Fibroblast of the aortic adventitia (primary cell): ENCODE results near the gene CHMP3. TPM values are rescaled to one million over a fixed set of nuclear protein-coding genes. Genes with fewer than 3 reads are reported as not detected.
"Not testable (repeated sequence)": the region's sequence is repeated elsewhere in the genome, so short reads cannot be mapped to it uniquely, and the experiment has no call there.

Experiments used
- DNase-seq: peaks from one replicate; pipeline ENCODE4 v3.0.0-alpha.2; 2010; ENCODE audit warnings: low read depth
- H3K4me3 ChIP-seq: 2 replicates; pipeline ENCODE4 v1.5.1; 2011; ENCODE audit warnings: low read depth, mild to moderate bottlenecking, control low read depth, low read length, moderate library complexity
- total RNA-seq: library from RNA; depleted of rRNA; stranded (reverse); fragments of >200 nt; gene quantifications from 2 replicates; pipeline ENCODE4 v1.2.3, GENCODE V29; 2012; ENCODE audit warnings: low replicate concordance
- TF ChIP-seq, protein P1 (sequence below): IDR thresholded peaks from 2 replicates; pipeline ENCODE4 v1.5.1; 2011; ENCODE audit warnings: mild to moderate bottlenecking, low read length, control low read depth, inconsistent platforms; ENCODE audit not compliant: insufficient read depth

Gene CHMP3
- total RNA-seq, 1 donor = 87.5 TPM

DNA sequence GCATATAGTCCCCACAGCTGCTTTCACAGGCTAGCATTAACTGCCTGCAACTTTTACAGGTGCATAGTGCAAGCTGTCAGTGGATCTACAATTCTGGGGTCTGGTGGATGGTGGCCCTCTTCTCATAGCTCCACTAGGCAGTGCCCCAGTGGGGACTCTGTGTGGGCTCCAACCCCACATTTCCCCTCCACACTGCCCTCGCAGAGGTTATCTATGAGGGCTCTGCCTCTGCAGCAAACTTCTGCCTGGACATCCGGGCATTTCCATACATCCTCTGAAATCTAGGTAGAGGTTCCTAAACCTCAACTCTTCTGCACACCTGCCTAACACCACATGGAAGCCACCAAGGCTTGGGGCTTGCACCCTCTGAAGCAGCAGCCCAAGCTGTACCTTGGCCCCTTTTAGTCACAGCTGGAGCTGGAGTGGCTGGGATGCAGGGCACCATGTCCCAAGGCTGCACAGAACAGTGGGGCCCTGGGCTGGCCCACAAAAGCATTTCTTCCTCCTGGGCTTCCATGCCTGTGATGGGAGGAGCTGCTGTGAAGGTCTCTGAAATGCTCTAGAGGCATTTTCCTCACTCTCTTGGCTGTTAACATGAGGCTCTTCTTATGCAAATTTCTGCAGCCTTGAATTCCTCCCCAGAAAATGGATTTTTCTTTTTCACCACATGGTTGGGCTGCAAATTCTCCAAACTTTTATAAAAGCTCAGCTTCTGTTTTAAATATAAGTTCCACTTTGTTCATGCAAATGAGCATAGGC is 62.7 kb downstream of the CHMP3 start:
- TF ChIP-seq, protein P1, sequence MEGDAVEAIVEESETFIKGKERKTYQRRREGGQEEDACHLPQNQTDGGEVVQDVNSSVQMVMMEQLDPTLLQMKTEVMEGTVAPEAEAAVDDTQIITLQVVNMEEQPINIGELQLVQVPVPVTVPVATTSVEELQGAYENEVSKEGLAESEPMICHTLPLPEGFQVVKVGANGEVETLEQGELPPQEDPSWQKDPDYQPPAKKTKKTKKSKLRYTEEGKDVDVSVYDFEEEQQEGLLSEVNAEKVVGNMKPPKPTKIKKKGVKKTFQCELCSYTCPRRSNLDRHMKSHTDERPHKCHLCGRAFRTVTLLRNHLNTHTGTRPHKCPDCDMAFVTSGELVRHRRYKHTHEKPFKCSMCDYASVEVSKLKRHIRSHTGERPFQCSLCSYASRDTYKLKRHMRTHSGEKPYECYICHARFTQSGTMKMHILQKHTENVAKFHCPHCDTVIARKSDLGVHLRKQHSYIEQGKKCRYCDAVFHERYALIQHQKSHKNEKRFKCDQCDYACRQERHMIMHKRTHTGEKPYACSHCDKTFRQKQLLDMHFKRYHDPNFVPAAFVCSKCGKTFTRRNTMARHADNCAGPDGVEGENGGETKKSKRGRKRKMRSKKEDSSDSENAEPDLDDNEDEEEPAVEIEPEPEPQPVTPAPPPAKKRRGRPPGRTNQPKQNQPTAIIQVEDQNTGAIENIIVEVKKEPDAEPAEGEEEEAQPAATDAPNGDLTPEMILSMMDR = no peak
- no peak for DNase-seq
- H3K4me3 ChIP-seq = no peak overlapping the region

DNA sequence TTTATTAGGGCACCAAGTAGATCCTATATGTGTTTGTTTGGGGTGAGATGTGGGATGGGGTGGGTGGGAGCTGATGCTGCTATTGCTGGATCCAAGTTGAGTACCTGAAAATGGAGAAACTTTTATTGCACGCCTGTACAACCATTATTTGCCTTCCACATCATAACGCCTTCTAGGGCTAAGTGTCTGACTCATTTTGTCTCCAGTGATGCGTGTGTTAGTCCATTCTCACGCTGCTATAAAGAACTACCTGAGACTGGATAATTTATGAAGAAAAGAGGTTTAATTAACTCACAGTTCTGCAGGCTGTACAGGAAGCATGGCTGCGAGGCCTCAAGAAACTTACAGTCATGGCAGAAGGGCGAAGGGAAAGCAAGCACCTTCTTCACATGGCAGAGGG is 63.9 kb downstream of the CHMP3 start:
- DNase-seq = no peak
- no peak overlapping the region for H3K4me3 ChIP-seq
- TF ChIP-seq, protein P1 = no peak

DNA sequence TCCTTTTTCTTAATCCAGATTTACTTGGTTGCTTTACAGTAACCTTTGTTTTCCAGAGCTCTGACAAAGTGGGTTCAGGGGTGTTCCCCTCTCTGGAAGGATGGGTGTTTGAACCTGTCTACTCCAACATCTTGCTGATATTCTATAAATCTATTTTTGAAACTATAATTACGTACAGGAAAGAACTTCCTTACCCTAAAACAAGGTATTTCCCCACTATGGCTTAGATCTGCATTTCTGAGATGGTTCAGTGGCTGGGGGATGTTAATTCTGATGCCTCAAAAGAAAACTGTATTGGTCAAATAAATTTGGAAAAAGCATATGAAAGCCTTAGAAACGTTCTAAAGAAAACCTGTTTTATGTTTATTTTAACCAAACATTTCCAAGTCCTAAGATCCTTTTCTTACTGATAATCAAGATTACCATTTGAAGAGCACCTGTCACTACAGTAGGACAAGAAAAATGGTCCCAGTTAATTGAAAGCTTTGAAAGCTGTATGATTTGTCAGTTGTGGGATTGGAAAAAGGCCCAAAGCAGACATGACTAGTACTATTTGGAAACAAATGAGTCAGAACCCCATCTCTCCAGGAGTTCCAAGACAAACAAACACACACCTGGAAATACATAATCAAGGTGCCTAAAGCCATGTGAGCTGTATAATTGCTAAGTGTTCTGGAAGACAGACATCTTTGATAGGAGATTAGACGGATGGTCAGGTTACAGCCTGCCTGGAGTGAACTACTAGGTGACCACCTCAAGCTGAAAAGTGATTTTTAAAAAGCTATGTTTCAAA is 64.6 kb downstream of the CHMP3 start:
- TF ChIP-seq, protein P1 = no peak
- no peak for DNase-seq

DNA sequence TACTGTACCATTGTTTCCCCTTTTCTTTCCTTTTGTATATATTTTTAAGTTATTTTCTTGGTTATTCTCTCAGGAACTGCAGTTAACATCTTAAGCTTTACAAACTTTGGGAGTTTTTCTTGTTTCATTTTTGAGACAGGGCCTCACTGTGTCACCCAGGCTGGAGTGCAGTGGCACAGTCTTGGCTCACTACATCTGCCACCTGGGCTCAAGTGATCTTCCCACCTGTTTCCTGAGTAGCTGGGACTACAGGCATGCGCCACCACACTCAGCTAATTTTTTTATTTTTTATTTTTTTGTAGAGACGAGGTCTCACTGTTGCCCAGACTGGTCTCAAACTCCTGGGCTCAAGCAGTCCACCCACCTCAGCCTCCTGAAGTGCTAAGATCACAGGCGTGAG is 66.9 kb downstream of the CHMP3 start:
- DNase-seq, H3K4me3 ChIP-seq: not testable (repeated sequence)

More for the DNA sequence above, 64.6 kb downstream of the CHMP3 start:
- no peak overlapping the region for H3K4me3 ChIP-seq

DNA sequence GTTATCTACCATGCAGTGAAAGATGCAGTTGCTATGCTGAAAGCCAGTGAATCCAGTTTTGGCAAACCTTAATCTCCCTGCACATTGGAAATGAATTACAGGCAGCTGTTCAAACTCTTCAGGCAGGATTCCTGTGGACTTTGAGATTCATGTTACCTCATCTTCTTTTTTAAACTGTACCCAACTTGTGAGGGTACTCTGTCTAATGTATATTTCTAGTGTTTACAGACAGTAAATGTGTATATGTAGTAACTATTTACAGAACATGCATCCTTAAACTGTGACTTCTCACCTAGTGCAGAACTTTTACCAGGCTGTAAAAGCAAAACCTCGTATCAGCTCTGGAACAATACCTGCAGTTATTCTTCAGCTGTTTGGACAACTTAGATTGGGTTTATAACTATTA is 71.2 kb downstream of the CHMP3 start:
- H3K4me3 ChIP-seq = no peak overlapping the region
- TF ChIP-seq, protein P1 = no peak
- DNase-seq = peak; percentile 49

DNA sequence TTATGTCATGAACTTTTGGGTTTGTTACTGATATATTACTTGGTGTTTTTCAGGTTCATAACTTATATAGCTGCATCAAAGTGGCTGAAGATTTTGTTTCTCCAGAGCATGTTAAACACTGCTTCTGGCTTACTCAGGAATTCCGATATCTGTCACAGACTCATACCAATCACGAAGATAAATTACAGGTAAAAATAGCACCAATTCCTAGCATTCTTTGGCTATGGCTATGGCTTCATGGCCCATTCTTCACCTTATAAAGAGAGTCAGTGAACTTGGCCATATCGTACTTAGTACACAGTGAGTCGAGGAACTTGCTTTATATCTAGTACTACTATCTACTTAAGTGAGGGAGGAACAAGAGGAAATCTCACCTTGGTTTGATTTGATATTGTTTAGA is 72.2 kb downstream of the CHMP3 start:
- no peak overlapping the region for H3K4me3 ChIP-seq
- peak; percentile 12 for DNase-seq
- TF ChIP-seq, protein P1 = no peak

DNA sequence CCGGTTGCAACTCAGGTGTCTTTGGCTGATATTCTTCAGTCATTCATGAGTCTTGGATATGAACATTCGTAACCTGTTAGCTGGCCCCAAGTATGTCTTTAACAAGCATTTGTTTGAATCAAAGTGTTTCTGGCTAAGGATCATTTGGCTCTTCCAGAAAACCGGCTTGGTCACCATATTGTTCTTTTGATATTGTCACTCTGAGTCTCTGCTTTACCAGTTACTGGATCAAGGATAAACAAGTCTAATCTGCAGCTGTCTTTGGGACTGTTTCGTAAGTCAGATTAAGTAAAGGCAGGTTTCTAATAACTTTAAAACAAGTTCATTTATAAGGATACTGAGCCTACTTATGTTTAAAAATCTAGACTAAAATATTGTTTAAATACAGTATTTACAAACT is 73.0 kb downstream of the CHMP3 start:
- TF ChIP-seq, protein P1 = no peak
- no peak overlapping the region for H3K4me3 ChIP-seq
- DNase-seq = no peak
